AG04449 (cell line): ENCODE data around the gene ELP2.
"Not testable (repeated sequence)": the region's sequence is repeated elsewhere in the genome, so short reads cannot be mapped to it uniquely, and the experiment has no call there.

Experiments
- CTCF ChIA-PET: fragments of 350-600 bp; formaldehyde crosslinking; extraction: SDS; loops from one replicate; lab custom pipeline; 2021; ENCODE audit warnings: antibody characterized with exemption; lab: Yijun Ruan, JAX
- POLR2A ChIA-PET: fragments of 400-600, 350-600 bp; formaldehyde crosslinking; extraction: SDS; loops from one replicate; lab custom pipeline; 2020; ENCODE audit warnings: antibody characterized with exemption, inconsistent platforms; lab: Yijun Ruan, JAX
- DNase-seq: peaks from one replicate; pipeline ENCODE4 v3.0.0-alpha.2; 2010; ENCODE audit warnings: low read depth, low spot score
- H3K4me3 ChIP-seq: 2 replicates; pipeline ENCODE4 v1.5.1; 2011; ENCODE audit warnings: low read depth, mild to moderate bottlenecking, control low read depth, low read length
- CTCF ChIP-seq: IDR thresholded peaks from one replicate; pipeline ENCODE4 v1.5.1; 2011; ENCODE audit warnings: mild to moderate bottlenecking, moderate library complexity, low read length, control low read depth, inconsistent platforms; ENCODE audit not compliant: insufficient read depth; ENCODE audit errors: missing control alignments

Gene ELP2

GRCh38 chr18:36112302-36112701 is 17.4 kb upstream of the ELP2 start:
- CTCF ChIA-PET: interaction anchor here (1.1 to 1.2 kb wide), 2 partner anchors 17 to 698 kb away, joined by 3 read pairs; no protein-coding TSS in a partner anchor
- H3K4me3 ChIP-seq: no peak overlapping the region
- no peak for TF ChIP-seq CTCF
- POLR2A ChIA-PET: no interaction called here
- DNase-seq: no peak

- CTCF ChIA-PET: no interaction called here
- no peak for TF ChIP-seq CTCF
- DNase-seq: no peak
- POLR2A ChIA-PET: no interaction called here
- H3K4me3 ChIP-seq: no peak overlapping the region
Measured at GRCh38 chr18:36114251-36114650, 15.4 kb upstream of the ELP2 start.

- CTCF ChIA-PET: no interaction called here
- no peak for TF ChIP-seq CTCF
- no peak overlapping the region for H3K4me3 ChIP-seq
- POLR2A ChIA-PET: no interaction called here
- no peak for DNase-seq
Measured at GRCh38 chr18:36114738-36115137, 15.0 kb upstream of the ELP2 start.

- H3K4me3 ChIP-seq, POLR2A ChIA-PET, DNase-seq: not testable (repeated sequence)
- CTCF ChIA-PET: interaction anchor here (1.4 kb wide), 1 partner anchor 11 kb away, joined by 3 read pairs; no protein-coding TSS in a partner anchor
Measured at GRCh38 chr18:36116771-36117170, 12.9 kb upstream of the ELP2 start.

GRCh38 chr18:36120297-36120696 is 9.4 kb upstream of the ELP2 start:
- no peak overlapping the region for H3K4me3 ChIP-seq
- POLR2A ChIA-PET: no interaction called here
- DNase-seq: no peak
- TF ChIP-seq CTCF: no peak
- CTCF ChIA-PET: interaction anchor here (1.4 to 3.3 kb wide), 5 partner anchors 9 to 164 kb away, joined by 3 to 13 read pairs (median 6); partner anchors contain the start of gene SLC39A6

GRCh38 chr18:36124841-36125240 is 4.9 kb upstream of the ELP2 start:
- no peak for DNase-seq
- no peak overlapping the region for H3K4me3 ChIP-seq
- ChIA-PET CTCF (no interaction called here), POLR2A (no interaction called here)
- TF ChIP-seq CTCF: no peak

GRCh38 chr18:36126668-36127067 is 3.0 kb upstream of the ELP2 start:
- POLR2A ChIA-PET: no interaction called here
- CTCF ChIA-PET: interaction anchor here (2.8 kb wide), 1 partner anchor 158 kb away, joined by 10 read pairs; no protein-coding TSS in a partner anchor

More at GRCh38 chr18:36126668-36127067, 3.0 kb upstream of the ELP2 start:
- no peak for DNase-seq
- H3K4me3 ChIP-seq: no peak overlapping the region
- no peak for TF ChIP-seq CTCF
